ENCODE measurements around the gene TLCD3B. TPM values are rescaled to one million over a fixed set of nuclear protein-coding genes. Genes with fewer than 3 reads are reported as not detected.

The TLCD3B gene
- total RNA-seq, 1 experiment from 2014 or later: not detected

GRCh38 chr16:29988346-29989075, 42.6 kb downstream of the TLCD3B start:
- DNase-seq (ENCODE audit: low read depth): no peak

- no peak for DNase-seq (ENCODE audit: low read depth)
Measured at GRCh38 chr16:29987371-29988085, 43.5 kb downstream of the TLCD3B start.

- DNase-seq (ENCODE audit: low read depth): no peak
Measured at GRCh38 chr16:29986931-29987330, 44.1 kb downstream of the TLCD3B start.

- no peak for DNase-seq (ENCODE audit: low read depth)
Measured at GRCh38 chr16:29986231-29986630, 44.8 kb downstream of the TLCD3B start.

GRCh38 chr16:29985271-29985811, 45.7 kb downstream of the TLCD3B start:
- DNase-seq (ENCODE audit: low read depth): no peak

GRCh38 chr16:29984764-29985147, 46.3 kb downstream of the TLCD3B start:
- no peak for DNase-seq (ENCODE audit: low read depth)

- no peak for DNase-seq (ENCODE audit: low read depth)
Measured at GRCh38 chr16:29984137-29984763, 46.8 kb downstream of the TLCD3B start.

- DNase-seq (ENCODE audit: low read depth): no peak
Measured at GRCh38 chr16:29983420-29984136, 47.5 kb downstream of the TLCD3B start.

- no peak for DNase-seq (ENCODE audit: low read depth)
Measured at GRCh38 chr16:29982560-29983419, 48.3 kb downstream of the TLCD3B start.

GRCh38 chr16:29978564-29979270, 52.4 kb downstream of the TLCD3B start:
- DNase-seq (ENCODE audit: low read depth): no peak

GRCh38 chr16:29978081-29978480, 53.0 kb downstream of the TLCD3B start:
- DNase-seq (ENCODE audit: low read depth): no peak

- no peak for DNase-seq (ENCODE audit: low read depth)
Measured at GRCh38 chr16:29977063-29977825, 53.8 kb downstream of the TLCD3B start.

- no peak for DNase-seq (ENCODE audit: low read depth)
Measured at GRCh38 chr16:29975811-29976511, 55.1 kb downstream of the TLCD3B start.

- DNase-seq (ENCODE audit: low read depth): no peak
Measured at GRCh38 chr16:29975134-29975538, 55.9 kb downstream of the TLCD3B start.

Other genes starting within 250 kb of the TLCD3B start
- gene KIF22, start 240.5 kb downstream of the TLCD3B start, total RNA-seq (2014; rRNA removed; shearing (Covaris generic)): 104 and 111 TPM in 2 replicates
- 120 and 132 TPM in 2 replicates for gene MAZ, start 224.7 kb downstream of the TLCD3B start, total RNA-seq (2014; rRNA removed; shearing (Covaris generic))
- 0.29 TPM in 1 of 2 replicates, not detected in the other for gene PRRT2, start 219.1 kb downstream of the TLCD3B start, total RNA-seq (2014; rRNA removed; shearing (Covaris generic))
- gene PAGR1, start 215.1 kb downstream of the TLCD3B start, total RNA-seq (2014; rRNA removed; shearing (Covaris generic)): 50.0 and 78.6 TPM in 2 replicates
- gene MVP, start 210.8 kb downstream of the TLCD3B start, total RNA-seq (2014; rRNA removed; shearing (Covaris generic)): 60.5 and 71.4 TPM in 2 replicates
- gene CDIPT, start 168.0 kb downstream of the TLCD3B start, total RNA-seq (2014; rRNA removed; shearing (Covaris generic)): 33.5 and 46.1 TPM in 2 replicates
- gene SEZ6L2, start 131.7 kb downstream of the TLCD3B start, total RNA-seq (2014; rRNA removed; shearing (Covaris generic)): 2.6 and 27.0 TPM in 2 replicates
- gene ASPHD1, start 130.8 kb downstream of the TLCD3B start, total RNA-seq (2014; rRNA removed; shearing (Covaris generic)): 0.89 and 2.2 TPM in 2 replicates
- 9.0 and 24.2 TPM in 2 replicates for gene KCTD13, start 105.0 kb downstream of the TLCD3B start, total RNA-seq (2014; rRNA removed; shearing (Covaris generic))
- 39.8 and 41.9 TPM in 2 replicates for gene TMEM219, start 69.2 kb downstream of the TLCD3B start, total RNA-seq (2014; rRNA removed; shearing (Covaris generic))
- gene TAOK2, start 57.4 kb downstream of the TLCD3B start, total RNA-seq (2014; rRNA removed; shearing (Covaris generic)): 25.2 and 26.5 TPM in 2 replicates
- 8.8 and 14.0 TPM in 2 replicates for gene HIRIP3, start 35.7 kb downstream of the TLCD3B start, total RNA-seq (2014; rRNA removed; shearing (Covaris generic))
- gene INO80E, start 35.0 kb downstream of the TLCD3B start, total RNA-seq (2014; rRNA removed; shearing (Covaris generic)): 70.8 and 136 TPM in 2 replicates
- gene DOC2A, start 20.2 kb downstream of the TLCD3B start, total RNA-seq (2014; rRNA removed; shearing (Covaris generic)): 0.18 TPM in 1 of 2 replicates, not detected in the other
- not detected in 2 replicates for gene C16orf92, start 8.1 kb downstream of the TLCD3B start, total RNA-seq (2014; rRNA removed; shearing (Covaris generic))
- 781 and 887 TPM in 2 replicates for gene ALDOA, start 34.5 kb upstream of the TLCD3B start, total RNA-seq (2014; rRNA removed; shearing (Covaris generic))
- 81.4 and 113 TPM in 2 replicates for gene PPP4C, start 44.7 kb upstream of the TLCD3B start, total RNA-seq (2014; rRNA removed; shearing (Covaris generic))
- gene TBX6, start 60.7 kb upstream of the TLCD3B start, total RNA-seq (2014; rRNA removed; shearing (Covaris generic)): not detected in 2 replicates
- 0.21 and 1.0 TPM in 2 replicates for gene YPEL3, start 64.9 kb upstream of the TLCD3B start, total RNA-seq (2014; rRNA removed; shearing (Covaris generic))
- gene GDPD3, start 82.3 kb upstream of the TLCD3B start, total RNA-seq (2014; rRNA removed; shearing (Covaris generic)): 0.57 and 0.77 TPM in 2 replicates
- gene MAPK3, start 91.9 kb upstream of the TLCD3B start, total RNA-seq (2014; rRNA removed; shearing (Covaris generic)): 7.6 and 11.3 TPM in 2 replicates
- 4.3 and 25.4 TPM in 2 replicates for gene CORO1A, start 152.3 kb upstream of the TLCD3B start, total RNA-seq (2014; rRNA removed; shearing (Covaris generic))
- 1,051 and 1,320 TPM in 2 replicates for gene BOLA2B, start 162.4 kb upstream of the TLCD3B start, total RNA-seq (2014; rRNA removed; shearing (Covaris generic))
- 48.1 and 67.8 TPM in 2 replicates for gene SLX1A, start 162.6 kb upstream of the TLCD3B start, total RNA-seq (2014; rRNA removed; shearing (Covaris generic))
- gene SULT1A3, start 168.0 kb upstream of the TLCD3B start, total RNA-seq (2014; rRNA removed; shearing (Covaris generic)): 4.9 and 12.8 TPM in 2 replicates
- gene NPIPB13, start 217.2 kb upstream of the TLCD3B start, total RNA-seq (2014; rRNA removed; shearing (Covaris generic)): 0.86 and 1.1 TPM in 2 replicates